ENCODE results near the gene MTG2. TPM values are rescaled to one million over a fixed set of nuclear protein-coding genes. Genes with fewer than 3 reads are reported as not detected.

Gene MTG2
- total and polyA plus RNA-seq, 2 of the 13 experiments (the other 11 are each of a cell fraction or from before 2014, with no cell fraction given) = 20.4 to 37.8 TPM

DNA sequence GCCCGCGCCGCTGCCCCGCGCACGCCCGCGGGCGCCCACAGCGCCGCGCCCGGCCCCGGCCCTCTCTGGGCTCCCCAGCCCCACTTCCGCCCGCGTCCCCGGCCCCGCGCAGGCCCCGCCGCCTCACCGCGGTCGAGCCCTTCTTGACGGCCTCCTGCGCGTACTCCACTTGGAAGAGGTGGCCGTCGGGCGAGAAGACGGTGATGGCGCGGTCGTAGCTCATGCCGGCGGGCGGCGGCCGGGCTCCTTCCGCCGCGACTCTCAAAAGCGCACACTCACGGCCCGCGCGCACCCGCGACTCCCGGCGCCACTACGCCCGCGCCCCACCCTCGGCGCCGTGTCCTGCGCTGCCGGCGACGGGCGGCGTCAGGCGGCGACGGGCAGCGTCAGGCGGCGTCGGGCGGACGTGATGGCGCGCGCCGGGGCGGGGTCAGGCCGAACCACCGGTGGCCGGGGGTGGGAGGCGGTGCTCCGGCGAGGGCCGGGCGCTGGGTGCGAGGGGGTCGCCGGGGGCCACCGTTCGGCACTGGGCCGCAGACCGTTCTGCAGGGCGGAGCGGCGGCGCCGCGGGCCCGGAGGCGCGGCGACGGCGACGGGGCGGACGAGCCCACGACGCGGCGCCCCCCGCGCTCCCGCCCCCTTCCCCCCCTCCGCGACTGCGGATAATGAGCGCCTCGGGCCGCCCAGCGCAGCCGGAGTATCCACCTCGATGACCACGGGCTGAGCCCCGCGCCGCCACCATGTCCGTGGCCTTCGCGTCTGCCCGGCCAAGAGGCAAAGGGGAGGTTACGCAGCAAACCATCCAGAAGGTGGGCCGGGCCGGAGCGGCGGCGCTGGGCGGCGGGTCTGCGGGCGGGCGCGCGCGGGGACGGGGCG is 39.5 kb upstream of the MTG2 start, which contains the start of the genes PSMA7 and SS18L1 (continued):
- TF ChIP-seq, protein P1, sequence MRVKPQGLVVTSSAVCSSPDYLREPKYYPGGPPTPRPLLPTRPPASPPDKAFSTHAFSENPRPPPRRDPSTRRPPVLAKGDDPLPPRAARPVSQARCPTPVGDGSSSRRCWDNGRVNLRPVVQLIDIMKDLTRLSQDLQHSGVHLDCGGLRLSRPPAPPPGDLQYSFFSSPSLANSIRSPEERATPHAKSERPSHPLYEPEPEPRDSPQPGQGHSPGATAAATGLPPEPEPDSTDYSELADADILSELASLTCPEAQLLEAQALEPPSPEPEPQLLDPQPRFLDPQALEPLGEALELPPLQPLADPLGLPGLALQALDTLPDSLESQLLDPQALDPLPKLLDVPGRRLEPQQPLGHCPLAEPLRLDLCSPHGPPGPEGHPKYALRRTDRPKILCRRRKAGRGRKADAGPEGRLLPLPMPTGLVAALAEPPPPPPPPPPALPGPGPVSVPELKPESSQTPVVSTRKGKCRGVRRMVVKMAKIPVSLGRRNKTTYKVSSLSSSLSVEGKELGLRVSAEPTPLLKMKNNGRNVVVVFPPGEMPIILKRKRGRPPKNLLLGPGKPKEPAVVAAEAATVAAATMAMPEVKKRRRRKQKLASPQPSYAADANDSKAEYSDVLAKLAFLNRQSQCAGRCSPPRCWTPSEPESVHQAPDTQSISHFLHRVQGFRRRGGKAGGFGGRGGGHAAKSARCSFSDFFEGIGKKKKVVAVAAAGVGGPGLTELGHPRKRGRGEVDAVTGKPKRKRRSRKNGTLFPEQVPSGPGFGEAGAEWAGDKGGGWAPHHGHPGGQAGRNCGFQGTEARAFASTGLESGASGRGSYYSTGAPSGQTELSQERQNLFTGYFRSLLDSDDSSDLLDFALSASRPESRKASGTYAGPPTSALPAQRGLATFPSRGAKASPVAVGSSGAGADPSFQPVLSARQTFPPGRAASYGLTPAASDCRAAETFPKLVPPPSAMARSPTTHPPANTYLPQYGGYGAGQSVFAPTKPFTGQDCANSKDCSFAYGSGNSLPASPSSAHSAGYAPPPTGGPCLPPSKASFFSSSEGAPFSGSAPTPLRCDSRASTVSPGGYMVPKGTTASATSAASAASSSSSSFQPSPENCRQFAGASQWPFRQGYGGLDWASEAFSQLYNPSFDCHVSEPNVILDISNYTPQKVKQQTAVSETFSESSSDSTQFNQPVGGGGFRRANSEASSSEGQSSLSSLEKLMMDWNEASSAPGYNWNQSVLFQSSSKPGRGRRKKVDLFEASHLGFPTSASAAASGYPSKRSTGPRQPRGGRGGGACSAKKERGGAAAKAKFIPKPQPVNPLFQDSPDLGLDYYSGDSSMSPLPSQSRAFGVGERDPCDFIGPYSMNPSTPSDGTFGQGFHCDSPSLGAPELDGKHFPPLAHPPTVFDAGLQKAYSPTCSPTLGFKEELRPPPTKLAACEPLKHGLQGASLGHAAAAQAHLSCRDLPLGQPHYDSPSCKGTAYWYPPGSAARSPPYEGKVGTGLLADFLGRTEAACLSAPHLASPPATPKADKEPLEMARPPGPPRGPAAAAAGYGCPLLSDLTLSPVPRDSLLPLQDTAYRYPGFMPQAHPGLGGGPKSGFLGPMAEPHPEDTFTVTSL (CRISPR knock-in tag; IDR thresholded peaks at IDR 0.05; ENCODE audit: borderline replicate concordance) = no peak
- TF ChIP-seq FOXK2 (IDR thresholded peaks at IDR 0.05) (no peak), ZNF3 (CRISPR knock-in tag; IDR thresholded peaks at IDR 0.05) (no peak), SRSF4 (IDR thresholded peaks at IDR 0.05; ENCODE audit: low read depth, low read length, poor library complexity, severe bottlenecking) (no peak), ZNF781 (CRISPR knock-in tag; IDR thresholded peaks at IDR 0.05; ENCODE audit: borderline replicate concordance, not compliant biosample characterization) (no peak), ZNF121 (CRISPR knock-in tag; IDR thresholded peaks at IDR 0.05) (no peak), ELK4 (CRISPR knock-in tag; IDR thresholded peaks at IDR 0.05; ENCODE audit: borderline replicate concordance) (no peak), ZNF138 (CRISPR knock-in tag; IDR thresholded peaks at IDR 0.05; ENCODE audit: low read depth) (peak; percentile 95), SMAD9 (CRISPR knock-in tag; IDR thresholded peaks at IDR 0.05) (no peak; the same call in 1 of the 2 replicates), FOXP1 (IDR thresholded peaks at IDR 0.05) (no peak), FOXP1 (CRISPR knock-in tag; IDR thresholded peaks at IDR 0.05) (no peak), ARNT2 (CRISPR knock-in tag; IDR thresholded peaks at IDR 0.05; ENCODE audit: low read depth) (peak; percentile 89), ZNF468 (CRISPR knock-in tag; IDR thresholded peaks at IDR 0.05) (0 out of 2 replicates have a peak, but pooled peaks have one; percentile 13), GMEB2 (CRISPR knock-in tag; IDR thresholded peaks at IDR 0.05; ENCODE audit: low read depth) (peak; percentile 87)
- TF ChIP-seq, protein P2, sequence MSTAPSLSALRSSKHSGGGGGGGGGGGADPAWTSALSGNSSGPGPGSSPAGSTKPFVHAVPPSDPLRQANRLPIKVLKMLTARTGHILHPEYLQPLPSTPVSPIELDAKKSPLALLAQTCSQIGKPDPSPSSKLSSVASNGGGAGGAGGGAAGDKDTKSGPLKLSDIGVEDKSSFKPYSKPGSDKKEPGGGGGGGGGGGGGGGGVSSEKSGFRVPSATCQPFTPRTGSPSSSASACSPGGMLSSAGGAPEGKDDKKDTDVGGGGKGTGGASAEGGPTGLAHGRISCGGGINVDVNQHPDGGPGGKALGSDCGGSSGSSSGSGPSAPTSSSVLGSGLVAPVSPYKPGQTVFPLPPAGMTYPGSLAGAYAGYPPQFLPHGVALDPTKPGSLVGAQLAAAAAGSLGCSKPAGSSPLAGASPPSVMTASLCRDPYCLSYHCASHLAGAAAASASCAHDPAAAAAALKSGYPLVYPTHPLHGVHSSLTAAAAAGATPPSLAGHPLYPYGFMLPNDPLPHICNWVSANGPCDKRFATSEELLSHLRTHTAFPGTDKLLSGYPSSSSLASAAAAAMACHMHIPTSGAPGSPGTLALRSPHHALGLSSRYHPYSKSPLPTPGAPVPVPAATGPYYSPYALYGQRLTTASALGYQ (CRISPR knock-in tag; IDR thresholded peaks at IDR 0.05) = no peak; the same call in 1 of the 2 replicates
- TF ChIP-seq, protein P3, sequence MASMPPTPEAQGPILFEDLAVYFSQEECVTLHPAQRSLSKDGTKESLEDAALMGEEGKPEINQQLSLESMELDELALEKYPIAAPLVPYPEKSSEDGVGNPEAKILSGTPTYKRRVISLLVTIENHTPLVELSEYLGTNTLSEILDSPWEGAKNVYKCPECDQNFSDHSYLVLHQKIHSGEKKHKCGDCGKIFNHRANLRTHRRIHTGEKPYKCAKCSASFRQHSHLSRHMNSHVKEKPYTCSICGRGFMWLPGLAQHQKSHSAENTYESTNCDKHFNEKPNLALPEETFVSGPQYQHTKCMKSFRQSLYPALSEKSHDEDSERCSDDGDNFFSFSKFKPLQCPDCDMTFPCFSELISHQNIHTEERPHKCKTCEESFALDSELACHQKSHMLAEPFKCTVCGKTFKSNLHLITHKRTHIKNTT (CRISPR knock-in tag; IDR thresholded peaks at IDR 0.05) = peak; percentile 64; the same call in 1 of the 2 replicates

All from HepG2 (cell line).